Measurements from ENCODE around the gene USH1G. TPM values are rescaled to one million over a fixed set of nuclear protein-coding genes. Genes with fewer than 3 reads are reported as not detected.
"Not testable (repeated sequence)": the region's sequence is repeated elsewhere in the genome, so short reads cannot be mapped to it uniquely, and the experiment has no call there.

Gene USH1G
- not detected for total RNA-seq

DNA sequence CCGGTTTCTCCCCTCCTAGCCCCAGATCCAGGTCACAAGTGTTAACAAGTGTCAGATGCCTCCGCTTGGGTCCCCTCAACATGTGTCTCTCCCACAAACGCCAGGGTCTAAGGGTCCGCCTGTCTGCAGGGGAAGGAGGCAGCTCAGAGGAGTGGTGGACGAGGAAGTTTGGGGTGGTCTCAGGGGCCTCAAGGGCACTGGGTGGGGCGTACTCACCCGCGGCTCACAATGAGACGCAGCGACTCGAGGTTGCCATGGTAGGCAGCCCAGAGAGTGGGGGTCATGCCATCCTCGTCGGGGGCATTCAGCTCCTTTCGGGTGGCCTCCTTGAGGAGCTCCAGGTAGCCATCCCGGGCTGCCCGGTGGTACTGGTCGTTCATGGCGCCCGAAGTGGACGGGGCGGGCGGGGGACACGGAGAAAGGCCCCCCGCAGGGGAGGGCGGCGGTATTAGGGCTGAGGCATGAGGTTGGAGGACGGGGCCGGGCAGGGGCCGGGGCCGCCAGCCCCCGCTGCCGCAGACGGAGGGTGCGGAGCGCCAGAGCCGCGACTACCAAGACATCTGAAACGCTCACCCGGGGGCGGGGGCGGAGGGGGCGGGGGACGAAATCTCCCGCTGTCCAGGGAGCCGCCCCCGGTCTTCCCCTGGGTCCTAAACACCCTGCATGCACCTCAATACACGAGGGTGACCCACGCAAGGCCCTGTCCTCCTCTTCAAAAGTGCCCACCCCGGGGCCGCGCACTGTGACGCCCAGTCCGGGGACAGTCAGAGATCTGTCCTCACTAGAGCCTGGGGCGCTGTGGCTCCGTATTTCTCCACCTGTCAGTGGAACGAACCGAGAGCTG lies at the start of gene USH1G:
Gene USH1G (minus strand): TSS at position 562 of the 844 bp plus-strand sequence. CDS start 182 bp downstream, at position 380.
- no peak within 1 kb of the TSS for H3K27ac Mint-ChIP-seq
- POLR2A ChIA-PET = no interaction called here
- H3K4me3 Mint-ChIP-seq = no peak within 1 kb of the TSS
- no peaks in the 10 kb centered on the region for H3K9me3 Mint-ChIP-seq
- H3K4me1 Mint-ChIP-seq = peaks cover 4% of the 10 kb centered on the region
- DNase-seq (no peak), ATAC-seq (ENCODE audit: low read depth) (peak; percentile 31)
- H3K36me3 Mint-ChIP-seq = no peaks in the 10 kb centered on the region
- H3K27me3 Mint-ChIP-seq = peaks cover 60% of the 10 kb centered on the region

GRCh38 chr17:74972107-74972972 lies 49.3 kb upstream of the USH1G start, which contains the start of gene HID1:
HID1 (minus strand) TSS chr17:74972759; CDS start chr17:74972656, 103 bp downstream.
- DNase-seq (peak; percentile 82), ATAC-seq (ENCODE audit: low read depth) (peak; percentile 83)
- H3K36me3 Mint-ChIP-seq = no peaks in the 10 kb centered on the region
- no peaks in the 10 kb centered on the region for H3K9me3 Mint-ChIP-seq
- H3K27me3 Mint-ChIP-seq = peaks cover 44% of the 10 kb centered on the region
- peaks cover 3% of the 10 kb centered on the region for H3K4me1 Mint-ChIP-seq
- peak within 1 kb of the TSS; percentile 71 for H3K4me3 Mint-ChIP-seq
- no peak within 1 kb of the TSS for H3K27ac Mint-ChIP-seq
- POLR2A ChIA-PET = interaction anchor here (0.6 to 1.7 kb wide), 7 partner anchors 10 to 232 kb away, joined by 3 to 5 read pairs (median 3); partner anchors contain the start of genes ARMC7 and MRPL58

DNA sequence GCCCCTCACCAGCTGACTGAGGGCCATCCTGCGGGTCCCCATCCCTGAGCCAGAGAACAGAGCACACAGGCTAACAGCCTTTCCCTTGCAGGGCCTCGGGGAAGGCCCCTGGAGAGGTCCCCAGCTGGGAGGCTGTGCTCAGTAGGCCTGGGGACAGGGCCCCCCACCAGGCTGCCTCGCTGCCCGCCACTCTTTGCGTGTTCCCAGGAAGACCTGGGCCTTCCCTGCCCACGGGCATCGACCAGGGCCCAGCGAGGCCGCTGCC lies 48.7 kb upstream of the USH1G start:
- no peak overlapping the region for H3K27ac Mint-ChIP-seq
- POLR2A ChIA-PET = interaction anchor here (1.4 to 1.7 kb wide), 2 partner anchors 16 to 41 kb away, joined by 3 to 5 read pairs; partner anchors contain the start of gene MRPL58
- H3K9me3 Mint-ChIP-seq = no peaks in the 10 kb centered on the region
- H3K36me3 Mint-ChIP-seq = no peaks in the 10 kb centered on the region
- peaks cover 3% of the 10 kb centered on the region for H3K4me1 Mint-ChIP-seq
- DNase-seq (no peak), ATAC-seq (ENCODE audit: low read depth) (no peak)
- peak overlapping the region; percentile 42 for H3K4me3 Mint-ChIP-seq
- H3K27me3 Mint-ChIP-seq = peaks cover 44% of the 10 kb centered on the region

GRCh38 chr17:74971069-74971841 lies 48.2 kb upstream of the USH1G start:
- H3K27me3 Mint-ChIP-seq = peaks cover 43% of the 10 kb centered on the region
- no peaks in the 10 kb centered on the region for H3K9me3 Mint-ChIP-seq
- no peaks in the 10 kb centered on the region for H3K36me3 Mint-ChIP-seq
- H3K4me3 Mint-ChIP-seq = peak overlapping the region; percentile 42
- ATAC-seq (ENCODE audit: low read depth) (no peak), DNase-seq (no peak)
- H3K27ac Mint-ChIP-seq = no peak overlapping the region
- POLR2A ChIA-PET = interaction anchor here (1.4 to 1.7 kb wide), 2 partner anchors 17 to 42 kb away, joined by 3 to 5 read pairs; partner anchors contain the start of gene MRPL58
- H3K4me1 Mint-ChIP-seq = peaks cover 5% of the 10 kb centered on the region

DNA sequence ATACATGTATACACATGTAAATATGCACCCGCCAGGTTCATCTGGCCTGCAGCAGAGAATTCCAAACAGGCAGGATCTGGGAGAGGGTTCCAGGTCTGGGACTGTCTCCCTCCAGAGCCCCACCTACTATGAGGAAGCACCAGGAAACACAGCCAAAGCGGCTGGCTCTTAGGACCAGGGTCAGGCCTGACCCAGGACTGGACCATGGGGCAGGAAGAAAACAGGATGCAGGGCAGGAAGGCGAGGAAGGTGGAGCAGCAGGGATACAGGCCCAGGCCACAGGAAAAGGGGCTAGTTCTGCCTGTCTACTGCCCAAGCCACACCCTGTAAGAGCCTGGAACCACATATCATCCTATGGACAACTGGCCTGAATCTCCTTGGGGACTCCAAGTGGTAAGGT lies 47.3 kb upstream of the USH1G start:
- H3K27ac Mint-ChIP-seq = no peak overlapping the region
- ATAC-seq (ENCODE audit: low read depth) (no peak), DNase-seq (no peak)
- POLR2A ChIA-PET = no interaction called here
- H3K36me3 Mint-ChIP-seq = no peaks in the 10 kb centered on the region
- H3K27me3 Mint-ChIP-seq = peaks cover 38% of the 10 kb centered on the region
- H3K4me3 Mint-ChIP-seq = no peak overlapping the region
- peaks cover 6% of the 10 kb centered on the region for H3K4me1 Mint-ChIP-seq
- no peaks in the 10 kb centered on the region for H3K9me3 Mint-ChIP-seq

- Mint-ChIP-seq H3K27me3 (peaks cover 34% of the 10 kb centered on the region), H3K27ac (peak overlapping the region; percentile 9)
- H3K36me3 Mint-ChIP-seq; DNase-seq; POLR2A ChIA-PET; H3K4me1 Mint-ChIP-seq; H3K4me3 Mint-ChIP-seq; H3K9me3 Mint-ChIP-seq; ATAC-seq (ENCODE audit: low read depth): not testable (repeated sequence)
Observed at GRCh38 chr17:74969501-74969900, 46.4 kb upstream of the USH1G start.

DNA sequence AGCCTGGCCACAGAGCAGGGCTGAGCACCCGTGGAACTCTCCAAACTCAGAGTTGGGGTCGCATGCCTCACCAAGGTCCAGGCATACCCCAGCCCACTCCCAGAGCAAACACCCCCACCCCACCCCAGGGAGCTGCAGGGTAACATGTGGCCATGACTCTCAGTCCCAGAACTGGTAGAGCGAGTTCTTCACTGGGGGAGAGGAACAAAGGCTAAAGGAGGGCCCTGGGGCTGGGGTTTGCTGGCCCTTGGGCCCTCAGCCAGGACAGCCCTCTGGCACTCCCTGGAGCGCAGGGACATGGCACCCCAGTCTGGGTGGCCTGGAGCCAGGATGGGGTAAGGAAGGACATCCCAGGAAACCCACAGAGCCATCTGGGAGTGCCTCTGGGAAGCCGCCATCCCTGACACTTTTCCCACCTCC lies 45.3 kb upstream of the USH1G start:
- DNase-seq (no peak), ATAC-seq (ENCODE audit: low read depth) (no peak)
- Mint-ChIP-seq H3K27ac (no peak overlapping the region), H3K9me3 (no peaks in the 10 kb centered on the region), H3K4me3 (no peak overlapping the region), H3K36me3 (no peaks in the 10 kb centered on the region), H3K27me3 (peaks cover 23% of the 10 kb centered on the region), H3K4me1 (peaks cover 6% of the 10 kb centered on the region)
- POLR2A ChIA-PET = interaction anchor here (0.7 kb wide), 1 partner anchor 68 kb away, joined by 3 read pairs; no protein-coding TSS in a partner anchor

DNA sequence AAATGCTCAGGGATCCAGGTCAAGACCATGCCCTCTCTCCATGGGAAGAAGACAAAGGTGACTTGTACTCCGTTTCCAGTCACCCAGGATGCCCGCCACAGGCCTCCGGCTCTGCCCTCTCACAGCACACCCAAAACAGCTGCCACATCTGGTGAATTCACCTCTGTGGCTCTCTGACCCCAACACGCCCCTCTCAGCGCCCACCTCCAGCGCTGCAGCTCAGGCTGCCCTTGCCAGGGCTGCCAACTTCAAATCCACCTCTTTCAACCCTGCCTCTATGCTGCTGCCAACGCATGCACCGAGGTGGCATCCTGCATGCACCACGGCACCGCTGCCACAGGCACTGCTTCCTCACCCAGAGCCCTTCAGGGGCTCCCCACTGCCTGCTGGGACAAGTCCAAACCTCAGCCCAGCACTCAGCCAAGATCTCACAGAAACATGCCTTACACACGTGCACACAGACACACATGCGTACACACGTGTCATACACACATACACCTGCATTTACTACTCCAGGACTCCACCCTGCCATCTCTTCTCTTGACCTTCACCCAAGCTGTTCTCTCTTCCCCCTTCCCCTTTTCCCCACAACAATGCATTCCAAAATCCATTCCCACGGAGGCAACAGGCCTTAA lies 42.0 kb upstream of the USH1G start:
- DNase-seq (no peak), ATAC-seq (ENCODE audit: low read depth) (no peak)
- peaks cover 5% of the 10 kb centered on the region for H3K27me3 Mint-ChIP-seq
- H3K36me3 Mint-ChIP-seq = no peaks in the 10 kb centered on the region
- no peaks in the 10 kb centered on the region for H3K9me3 Mint-ChIP-seq
- POLR2A ChIA-PET = no interaction called here
- peak overlapping the region; percentile 37 for H3K27ac Mint-ChIP-seq
- no peak overlapping the region for H3K4me3 Mint-ChIP-seq
- H3K4me1 Mint-ChIP-seq = peaks cover 7% of the 10 kb centered on the region

GRCh38 chr17:74964246-74964761 lies 41.2 kb upstream of the USH1G start:
- H3K4me3 Mint-ChIP-seq = no peak overlapping the region
- no peak for ATAC-seq (ENCODE audit: low read depth)
- H3K27me3 Mint-ChIP-seq = peaks cover 5% of the 10 kb centered on the region
- no peaks in the 10 kb centered on the region for H3K9me3 Mint-ChIP-seq
- POLR2A ChIA-PET = no interaction called here
- no peak for DNase-seq
- H3K36me3 Mint-ChIP-seq = no peaks in the 10 kb centered on the region
- peaks cover 7% of the 10 kb centered on the region for H3K4me1 Mint-ChIP-seq
- H3K27ac Mint-ChIP-seq = no peak overlapping the region

- Mint-ChIP-seq H3K36me3 (no peaks in the 10 kb centered on the region), H3K4me3 (no peak overlapping the region), H3K9me3 (no peaks in the 10 kb centered on the region), H3K4me1 (peaks cover 7% of the 10 kb centered on the region), H3K27ac (no peak overlapping the region), H3K27me3 (peaks cover 5% of the 10 kb centered on the region)
- ATAC-seq (ENCODE audit: low read depth) (no peak), DNase-seq (no peak)
- POLR2A ChIA-PET = no interaction called here
Observed at GRCh38 chr17:74963656-74964055, 40.6 kb upstream of the USH1G start.

DNA sequence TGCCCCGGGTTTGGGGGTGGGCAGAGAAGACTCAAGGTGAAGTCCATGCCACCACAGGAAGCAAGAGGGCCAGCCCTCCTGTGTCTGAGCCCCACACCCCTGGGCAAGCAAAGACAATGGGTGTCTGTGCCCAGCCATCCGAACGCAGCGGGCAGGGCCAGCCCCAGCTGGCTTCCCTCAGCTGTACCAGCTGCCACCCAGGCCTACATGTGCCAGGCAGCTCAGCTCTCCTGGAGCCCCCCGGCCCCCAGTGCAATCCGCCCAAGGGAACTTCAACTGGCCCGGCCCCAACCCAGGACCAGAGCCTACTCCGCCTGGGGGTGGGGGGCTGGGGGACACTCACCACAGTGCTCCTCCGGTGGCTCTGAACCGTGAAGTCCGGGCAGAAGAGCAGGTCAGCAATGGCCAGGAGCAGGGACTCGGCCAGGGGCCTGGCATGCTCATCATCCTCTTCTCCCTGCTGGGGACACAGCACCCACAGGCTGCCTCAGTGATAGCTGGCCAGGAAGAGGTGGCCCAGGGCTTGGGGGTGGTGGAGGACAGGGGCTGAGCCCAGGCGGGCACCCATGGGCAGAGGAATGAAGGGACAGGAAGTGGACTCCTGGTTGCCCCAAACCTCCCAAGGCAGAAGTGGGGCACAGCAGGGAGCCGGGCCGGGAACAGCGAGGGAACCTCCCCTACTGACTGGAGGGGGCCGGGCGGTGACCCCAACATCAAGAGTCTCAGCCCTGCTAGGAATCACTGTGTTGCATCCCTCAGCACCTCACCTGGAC lies 39.8 kb upstream of the USH1G start:
- H3K4me1 Mint-ChIP-seq = peaks cover 7% of the 10 kb centered on the region
- no peaks in the 10 kb centered on the region for H3K36me3 Mint-ChIP-seq
- DNase-seq (no peak), ATAC-seq (ENCODE audit: low read depth) (no peak)
- no peak overlapping the region for H3K4me3 Mint-ChIP-seq
- POLR2A ChIA-PET = interaction anchor here (1.1 to 2.0 kb wide), 2 partner anchors 50 to 308 kb away, joined by 4 to 18 read pairs; partner anchors contain the start of genes MIF4GD and MRPL58
- H3K27me3 Mint-ChIP-seq = peaks cover 4% of the 10 kb centered on the region
- H3K27ac Mint-ChIP-seq = no peak overlapping the region
- no peaks in the 10 kb centered on the region for H3K9me3 Mint-ChIP-seq
